Panc1 (cell line): Measurements from ENCODE around the gene PCF11. TPM values are rescaled to one million over a fixed set of nuclear protein-coding genes. Genes with fewer than 3 reads are reported as not detected.
A peak's percentile ranks its signal among the peaks of the same experiment; 100 is the strongest.

Source experiments
- ATAC-seq: fragments of 200-7000 bp; cut with Tn5 transposase; 2 replicates; pipeline ENCODE4 v1.9.1; 2020; ENCODE audit warnings: mild to moderate bottlenecking, moderate library complexity
- BruUV-seq: library from RNA; stranded (reverse); fragments of 400-500 nt; replicated peaks from 2 replicates; lab custom pipeline; 2021; lab: Mats Ljungman, UMichigan
- CTCF ChIA-PET: fragments of 300-600 bp; sonication (Branson Sonifier 250); formaldehyde crosslinking; loops from one replicate; lab custom pipeline; 2022; ENCODE audit warnings: antibody characterized with exemption; lab: Charles Lee
- POLR2A ChIA-PET: fragments of 300-600 bp; sonication (Branson Sonifier 250); formaldehyde crosslinking; loops from one replicate; lab custom pipeline; 2022; ENCODE audit warnings: antibody characterized with exemption; lab: Charles Lee
- DNase-seq: peaks from one replicate; pipeline ENCODE4 v3.0.0-alpha.2; 2010; ENCODE audit warnings: low read depth, low spot score
- H3K27ac ChIP-seq: 2 replicates; pipeline ENCODE4 v1.5.1; 2011; ENCODE audit warnings: mild to moderate bottlenecking, low read length, inconsistent platforms
- H3K27me3 ChIP-seq: fragments of 200-500 bp; sonication (Bioruptor generic); 2 replicates; pipeline ENCODE4 v1.6.0; 2014; ENCODE audit warnings: low read length, inconsistent platforms; ENCODE audit not compliant: control insufficient read depth, insufficient read depth
- H3K36me3 ChIP-seq: fragments of 200-500 bp; sonication (Bioruptor generic); 2 replicates; pipeline ENCODE4 v1.5.1; 2014; ENCODE audit warnings: inconsistent platforms, mild to moderate bottlenecking, low read length, moderate library complexity; ENCODE audit not compliant: control insufficient read depth, insufficient read depth
- H3K4me1 ChIP-seq: 2 replicates; pipeline ENCODE4 v1.5.1; 2011; ENCODE audit warnings: inconsistent platforms, mild to moderate bottlenecking, low read length, moderate library complexity; ENCODE audit not compliant: control insufficient read depth, insufficient read depth
- H3K4me3 ChIP-seq, 2 experiments: 2 replicates each; pipeline ENCODE4 v1.5.1; 2011 to 2012; ENCODE audit warnings: low read depth in 2 of 2, low read length in 2 of 2, mild to moderate bottlenecking in 2 of 2, inconsistent platforms in 1 of 2, moderate library complexity in 1 of 2
- H3K9me3 ChIP-seq: fragments of 200-500 bp; sonication (Bioruptor generic); 2 replicates; pipeline ENCODE4 v1.5.1; 2014; ENCODE audit warnings: low read depth, mild to moderate bottlenecking, inconsistent platforms, low read length, moderate library complexity; ENCODE audit not compliant: control insufficient read depth, insufficient read depth
- CTCF ChIP-seq: fragments of 450-650 bp; IDR thresholded peaks from 2 replicates; pipeline ENCODE4 v1.5.1; 2017; ENCODE audit warnings: mild to moderate bottlenecking
- POLR2AphosphoS5 ChIP-seq: IDR thresholded peaks from 2 replicates; pipeline ENCODE4 v1.6.1; 2012; ENCODE audit warnings: mild to moderate bottlenecking, low read depth, low read length, moderate library complexity
- REST ChIP-seq, 2 experiments: IDR thresholded peaks; 2 replicates each; pipeline ENCODE4 v1.6.1; 2011 to 2012; ENCODE audit warnings: low read depth in 2 of 2, control low read depth in 1 of 2, low read length in 1 of 2, mild to moderate bottlenecking in 1 of 2, moderate library complexity in 1 of 2; ENCODE audit not compliant: insufficient read depth in 1 of 2
- SIN3A ChIP-seq: IDR thresholded peaks from 2 replicates; pipeline ENCODE4 v1.6.1; 2012; ENCODE audit warnings: low read depth, mild to moderate bottlenecking, low read length, moderate library complexity, borderline replicate concordance; ENCODE audit not compliant: insufficient read depth
- TCF7L2 ChIP-seq: IDR thresholded peaks from 2 replicates; pipeline ENCODE4 v1.6.1; 2011; ENCODE audit warnings: mild to moderate bottlenecking, low read depth, low read length, inconsistent platforms
- in situ Hi-C: cut with HindIII; loops from 2 replicates; pipeline ENCODE4 v1.10.0; 2016; ENCODE audit warnings: low sequenced_read_pairs, low pct_unique_long_range_greater_than_20kb
- intact Hi-C: fragments of 100-400 bp; cut with micrococcal nuclease; formaldehyde crosslinking; loops from one replicate; pipeline ENCODE4 v1.10.0; 2022; ENCODE audit not compliant: unreplicated experiment
- total RNA-seq: library from RNA; stranded (reverse); gene quantifications from one replicate; pipeline ENCODE4 v1.2.1, GENCODE V29; 2021; ENCODE audit not compliant: unreplicated experiment

Gene PCF11
- total RNA-seq, 1 experiment from 2014 or later, result 56.6 TPM

GRCh38 chr11:83157594-83158356, 844 bp downstream of the PCF11 start:
- Histone ChIP-seq H3K9me3 (no peaks in the 10 kb centered on the region), H3K36me3 (peaks cover 37% of the 10 kb centered on the region), H3K27ac (peak overlapping the region; percentile 95), H3K27me3 (no peaks in the 10 kb centered on the region), H3K4me1 (peaks cover 23% of the 10 kb centered on the region), H3K4me3 (peak overlapping the region; percentile 84 to 95)
- DNase-seq (peak; percentile 75), ATAC-seq (peak; percentile 49)
- TF ChIP-seq SIN3A (peak; percentile 56), TCF7L2 (no peak), POLR2AphosphoS5 (peak; percentile 55; the same call in 1 of the 2 replicates), REST (IDR thresholded peaks at IDR 0.05; ENCODE audit: insufficient read depth in 1 of 2, low read depth in 2 of 2, low read length in 1 of 2) (no peak), CTCF (no peak)
- in situ Hi-C loops, result no loop called here
- BruUV-seq, result no TSS peak
- intact Hi-C loops, result loop anchor here (5.0 to 10.0 kb wide), 3 partner anchors 70 to 253 kb away; partner anchors contain the start of genes DDIAS, PRCP and RAB30
- CTCF ChIA-PET, result no interaction called here
- POLR2A ChIA-PET, result interaction anchor here (0.6 to 1.1 kb wide), 4 partner anchors 31 to 258 kb away, joined by 3 to 5 read pairs (median 4); partner anchors contain the start of gene PRCP

- intact Hi-C loops, result loop anchor here (5.0 to 10.0 kb wide), 3 partner anchors 71 to 254 kb away; partner anchors contain the start of genes DDIAS, PRCP and RAB30
- CTCF ChIA-PET, result no interaction called here
- no TSS peak for BruUV-seq
Observed at GRCh38 chr11:83158357-83158786, 1.4 kb downstream of the PCF11 start.

More at GRCh38 chr11:83158357-83158786, 1.4 kb downstream of the PCF11 start:
- Histone ChIP-seq H3K9me3 (no peaks in the 10 kb centered on the region), H3K4me1 (peaks cover 23% of the 10 kb centered on the region), H3K27me3 (no peaks in the 10 kb centered on the region), H3K36me3 (peaks cover 37% of the 10 kb centered on the region), H3K4me3 (peak overlapping the region; percentile 84 to 95), H3K27ac (peak overlapping the region; percentile 95)
- in situ Hi-C loops, result no loop called here
- POLR2A ChIA-PET, result interaction anchor here (0.7 to 1.2 kb wide), 2 partner anchors 232 to 258 kb away, joined by 3 to 6 read pairs; partner anchors contain the start of gene PRCP
- DNase-seq (no peak), ATAC-seq (no peak)
- no peak for TF ChIP-seq TCF7L2
- TF ChIP-seq SIN3A, result no peak
- no peak for TF ChIP-seq CTCF
- TF ChIP-seq REST (IDR thresholded peaks at IDR 0.05; ENCODE audit: insufficient read depth in 1 of 2, low read depth in 2 of 2, low read length in 1 of 2), result no peak
- no peak for TF ChIP-seq POLR2AphosphoS5
